K562 (cell line): Measurements from ENCODE around the gene MMP17. TPM values are rescaled to one million over a fixed set of nuclear protein-coding genes. Genes with fewer than 3 reads are reported as not detected.
A peak's percentile ranks its signal among the peaks of the same experiment; 100 is the strongest.

Experiments used
- ATAC-seq: fragments of 200-7000 bp; cut with Tn5 transposase; 3 replicates; pipeline ENCODE4 v1.9.1; 2020; ENCODE audit warnings: moderate library complexity
- BruUV-seq: library from RNA; stranded (reverse); fragments of 400-500 nt; replicated peaks from 2 replicates; lab custom pipeline; 2021; lab: Mats Ljungman, UMichigan
- CTCF ChIA-PET: fragments of 300-600 bp; formaldehyde crosslinking; extraction: SDS; loops from one replicate; lab custom pipeline; 2021; ENCODE audit warnings: low intra/inter-chr PET ratio; lab: Yijun Ruan, JAX
- POLR2A ChIA-PET: fragments of 300-600, 350-650 bp; sonication (Branson Sonifier 250); formaldehyde crosslinking; extraction: SDS; loops from one replicate; lab custom pipeline; 2021; ENCODE audit warnings: antibody characterized with exemption, inconsistent platforms; lab: Yijun Ruan, JAX
- DNase-seq, 4 experiments: peaks; one replicate each; pipeline versions ENCODE4 v3.0.0 to v3.0.0-alpha.2; 2011 to 2018; ENCODE audit warnings: low spot score in 3 of 4, mixed read lengths in 3 of 4; ENCODE audit errors: extremely low read depth in 1 of 4
- FAIRE-seq: peaks from 2 replicates; lab custom pipeline; 2011; peaks lifted over from hg19 to GRCh38; lab: Jason Lieb, UNC
- H2AFZ ChIP-seq: 2 replicates; pipeline ENCODE4 v1.6.0; 2011; ENCODE audit warnings: low read depth, low read length, control low read depth, inconsistent platforms
- H3K27ac ChIP-seq: fragments of 200-600 bp; 3 replicates; pipeline ENCODE4 v1.8.0; 2011; ENCODE audit warnings: low read depth, mild to moderate bottlenecking, control low read depth, inconsistent platforms, low read length, moderate library complexity, mixed read lengths; ENCODE audit errors: extremely low read depth
- H3K27me3 ChIP-seq, 2 experiments: fragments of 300-600 bp in 1 of 2; 2 replicates in 1 of 2; 3 replicates in 1 of 2; pipeline versions ENCODE4 v1.6.0 to v1.8.0; 2011; ENCODE audit warnings: inconsistent platforms in 2 of 2, low read length in 2 of 2, mild to moderate bottlenecking in 1 of 2, mixed read lengths in 1 of 2, moderate library complexity in 1 of 2; ENCODE audit not compliant: control insufficient read depth in 2 of 2, insufficient read depth in 2 of 2
- H3K36me3 ChIP-seq: fragments of 300-600 bp; 3 replicates; pipeline ENCODE4 v1.8.0; 2011; ENCODE audit warnings: mild to moderate bottlenecking, low read length, inconsistent platforms; ENCODE audit not compliant: control insufficient read depth, insufficient read depth
- H3K4me1 ChIP-seq, 2 experiments: fragments of 200-600 bp in 1 of 2; replicated peaks in 1 of 2; 2 replicates in 1 of 2; 3 replicates in 1 of 2; pipeline versions ENCODE4 v1.5.1 to v1.8.0; 2011; ENCODE audit warnings: inconsistent platforms in 2 of 2, low read length in 2 of 2, mild to moderate bottlenecking in 1 of 2, mixed read lengths in 1 of 2, moderate library complexity in 1 of 2; ENCODE audit not compliant: control insufficient read depth in 2 of 2, insufficient read depth in 2 of 2
- H3K4me2 ChIP-seq: 2 replicates; pipeline ENCODE4 v1.6.1; 2011; ENCODE audit warnings: low read length, control low read depth, inconsistent platforms, mixed read lengths; ENCODE audit not compliant: insufficient read depth
- H3K4me3 ChIP-seq: fragments of 200-600 bp; sonication (generic), shearing (Covaris generic); 2 replicates; pipeline ENCODE4 v1.5.1; 2016; ENCODE audit warnings: control low read depth, inconsistent platforms
- H3K79me2 ChIP-seq: fragments of 200-600 bp; 3 replicates; pipeline ENCODE4 v1.8.0; 2011; ENCODE audit warnings: low read length, inconsistent platforms; ENCODE audit not compliant: control insufficient read depth, insufficient read depth
- H3K9ac ChIP-seq, 2 experiments: 2 replicates each; pipeline versions ENCODE4 v1.6.0 to v1.6.1; 2011; ENCODE audit warnings: low read depth in 2 of 2, low read length in 2 of 2, control low read depth in 1 of 2, inconsistent platforms in 1 of 2, mild to moderate bottlenecking in 1 of 2, mixed read lengths in 1 of 2; ENCODE audit not compliant: insufficient read depth in 1 of 2
- H3K9me1 ChIP-seq: one replicate; pipeline ENCODE4 v1.6.0; 2011; ENCODE audit warnings: inconsistent platforms, mild to moderate bottlenecking, low read length, moderate library complexity; ENCODE audit not compliant: control insufficient read depth, insufficient read depth
- H3K9me3 ChIP-seq: replicated peaks from 2 replicates; pipeline ENCODE4 v1.5.1; 2011; ENCODE audit warnings: low read depth, low read length, inconsistent platforms; ENCODE audit not compliant: control insufficient read depth, insufficient read depth
- H4K20me1 ChIP-seq: replicated peaks from 2 replicates; pipeline ENCODE4 v1.6.1; 2011; ENCODE audit warnings: low read length, inconsistent platforms, mixed read lengths; ENCODE audit not compliant: control insufficient read depth, insufficient read depth
- CCNT2 ChIP-seq: IDR thresholded peaks from 2 replicates; pipeline ENCODE4 v1.6.1; 2011; ENCODE audit warnings: borderline replicate concordance, low read depth, mild to moderate bottlenecking, moderate library complexity, mixed read lengths, low read length; ENCODE audit not compliant: insufficient read length; ENCODE audit errors: extremely low read depth
- ELF2 ChIP-seq: fragments of 250-450 bp; sonication (Bioruptor Pico); IDR thresholded peaks from 2 replicates; pipeline ENCODE4 v1.5.0; 2021; ENCODE audit warnings: mild to moderate bottlenecking
- KDM5B ChIP-seq: fragments of 200-600 bp; sonication (generic); IDR thresholded peaks from 2 replicates; pipeline ENCODE4 v1.6.1; 2012; ENCODE audit warnings: low read depth, mild to moderate bottlenecking, moderate library complexity, low read length, control low read depth, inconsistent platforms; ENCODE audit not compliant: insufficient replicate concordance
- LCOR ChIP-seq: sonication (generic); formaldehyde crosslinking; IDR thresholded peaks from 2 replicates; pipeline ENCODE4 v1.8.0; 2022; ENCODE audit warnings: mild to moderate bottlenecking, missing genetic modification reagents
- MBD2 ChIP-seq: sonication (generic); IDR thresholded peaks from 2 replicates; pipeline ENCODE4 v1.6.1; 2016; ENCODE audit warnings: low read depth, borderline replicate concordance
- NRF1 ChIP-seq, 2 experiments: fragments of 450-650 bp; IDR thresholded peaks in 1 of 2; conservative IDR thresholded peaks in 1 of 2; 2 replicates each; pipeline ENCODE4 v1.6.1; 2014; ENCODE audit warnings: mild to moderate bottlenecking in 2 of 2
- PML ChIP-seq: IDR thresholded peaks from 2 replicates; pipeline ENCODE4 v1.6.1; 2012; ENCODE audit warnings: low read length, inconsistent platforms
- RBBP5 ChIP-seq: fragments of 200-600 bp; sonication (generic); IDR thresholded peaks from 2 replicates; pipeline ENCODE4 v1.6.1; 2012; ENCODE audit warnings: borderline replicate concordance, mild to moderate bottlenecking, low read length, control low read depth, inconsistent platforms; ENCODE audit not compliant: insufficient read depth, poor library complexity, severe bottlenecking
- RFX7 ChIP-seq: fragments of 250-450 bp; sonication (Bioruptor Pico); IDR thresholded peaks from 2 replicates; pipeline ENCODE4 v1.5.1; 2021; ENCODE audit warnings: mild to moderate bottlenecking
- SIN3B ChIP-seq: fragments of 450-650 bp; IDR thresholded peaks from 2 replicates; pipeline ENCODE4 v1.6.1; 2017; ENCODE audit warnings: low read depth, mild to moderate bottlenecking, moderate library complexity
- TBP ChIP-seq: optimal IDR thresholded peaks from 2 replicates; pipeline ENCODE3; 2011; ENCODE audit warnings: low read depth, low read length, improper control_type of control experiment
- ZBTB7A ChIP-seq: IDR thresholded peaks from 2 replicates; pipeline ENCODE4 v1.6.1; 2011; ENCODE audit warnings: low read depth, mild to moderate bottlenecking, low read length, moderate library complexity, borderline replicate concordance; ENCODE audit not compliant: control insufficient read depth
- ZFX ChIP-seq: sonication (generic); formaldehyde crosslinking; IDR thresholded peaks from 2 replicates; pipeline ENCODE4 v1.8.0; 2022; ENCODE audit warnings: mild to moderate bottlenecking, missing genetic modification reagents, moderate library complexity
- WGBS: fragments of 100-300 bp; shearing (Covaris generic); methylation state at CpG from one replicate; pipeline ENCODE4 v1.1.6; 2016; ENCODE audit warnings: low coverage, mixed read lengths; ENCODE audit not compliant: insufficient coverage; ENCODE audit errors: missing lambda C conversion rate; 5-methylcytosine and 5-hydroxymethylcytosine counted together
- in situ Hi-C: fragments of 300-500 bp; cut with MboI; formaldehyde crosslinking; loops from 4 replicates; pipeline ENCODE4 v1.15.0; 2018; ENCODE audit warnings: inconsistent platforms, mixed read lengths
- intact Hi-C: fragments of 100-400 bp; cut with micrococcal nuclease; formaldehyde crosslinking; loops from 2 replicates; pipeline ENCODE4 v1.14.2; 2022
- polyA plus RNA-seq, 8 experiments: library from polyadenylated mRNA; depleted of rRNA in 4 of 8; stranded (reverse) in 5 of 8; unstranded in 3 of 8; fragments of >200 nt; fragmentation: Nextera tagmentation in 2 of 8; fragmentation: Illumina TruSeq in 1 of 8; extraction: Ambion mirVana in 2 of 8; extraction: Trizol in 1 of 8; gene quantifications; 2 replicates each; pipeline versions ENCODE4 v1.2.1 to v1.2.3, GENCODE V29; 2011 to 2014; ENCODE audit warnings: inconsistent platforms in 1 of 8, missing spikeins in 1 of 8
- total RNA-seq, 7 experiments: library from RNA; depleted of rRNA in 6 of 7; stranded (reverse); fragments of >200 nt in 6 of 7; fragmentation: Illumina TruSeq in 2 of 7; extraction: Trizol in 2 of 7; gene quantifications; 2 replicates each; pipeline versions ENCODE4 v1.2.1 to v1.2.3, GENCODE V29; 2011 to 2021; ENCODE audit warnings: low replicate concordance in 1 of 7
- TF ChIP-seq, protein P1 (sequence below): fragments of 250-450 bp; sonication (Bioruptor Pico); IDR thresholded peaks from 2 replicates; pipeline ENCODE4 v1.8.0; 2022; ENCODE audit warnings: inconsistent platforms, mild to moderate bottlenecking, moderate library complexity, borderline replicate concordance
- TF ChIP-seq, protein P2 (sequence below): fragments of 200-800 bp; sonication (Bioruptor generic); IDR thresholded peaks from 2 replicates; pipeline ENCODE4 v1.6.1; 2017; ENCODE audit warnings: missing genetic modification characterization, missing compliant biosample characterization
- TF ChIP-seq, protein P3 (sequence below), 2 experiments: IDR thresholded peaks; 2 replicates each; pipeline ENCODE4 v1.6.1; 2012; ENCODE audit warnings: improper control_type of control experiment in 2 of 2, low read depth in 2 of 2, low read length in 2 of 2, borderline replicate concordance in 1 of 2

Gene MMP17
- total and polyA plus RNA-seq, 9 of the 15 experiments (the other 6 are each of a cell fraction or from before 2014, with no cell fraction given) = 1.1 to 21.2 (median 17.1) TPM; not detected in 2

DNA sequence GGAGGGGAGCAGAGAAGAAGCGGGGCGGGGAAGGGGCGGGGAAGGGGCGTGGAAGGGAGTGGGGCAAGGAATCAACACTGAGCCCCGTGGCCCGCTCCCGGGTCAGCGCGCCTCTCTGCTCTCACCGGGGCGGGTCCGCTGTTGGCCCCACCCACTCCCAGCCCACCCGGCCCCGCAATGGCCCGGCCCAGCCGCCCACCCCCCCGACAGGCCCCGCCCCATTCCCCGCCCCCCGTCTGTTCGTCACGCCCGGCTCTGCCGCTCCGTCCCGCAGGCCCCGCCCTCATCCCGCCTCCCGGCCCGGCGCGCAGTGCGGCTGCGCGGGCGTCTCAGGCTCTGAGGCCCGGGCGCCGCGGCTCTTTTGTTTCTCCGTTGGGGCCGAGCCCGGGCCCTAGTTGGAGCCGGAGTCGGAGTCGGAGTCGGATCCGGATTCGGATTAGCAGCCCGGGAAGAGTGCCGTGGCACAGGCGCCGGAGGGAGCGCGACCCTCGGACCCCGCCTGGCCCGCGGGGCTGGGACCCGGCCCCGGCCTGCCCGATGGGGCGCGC lies 66.2 kb downstream of the MMP17 start, which contains the start of gene ULK1:
TSS of gene ULK1 (plus strand) at position 310 of the 548 bp plus-strand sequence. CDS start 380 bp downstream, outside the sequence.
- in situ Hi-C loops = no loop called here
- 0% methylated on average over 21 of the region's 64 CpGs for WGBS
- peaks cover 0 to under 1% of the 10 kb centered on the region in 2 experiments; a peak in 2 of 5 replicates for H3K27me3 ChIP-seq
- TF ChIP-seq MBD2 (peak; percentile 45; the same call in 1 of the 2 replicates), ZBTB7A (peak; percentile 32; the same call in 1 of the 2 replicates), ELF2 (CRISPR knock-in tag) (no peak), KDM5B (peak; percentile 84), CCNT2 (peak; percentile 54), TBP (peak; percentile 77), LCOR (no peak), RBBP5 (peak; percentile 32), SIN3B (no peak), PML (peak; percentile 42; the same call in 1 of the 2 replicates), RFX7 (CRISPR knock-in tag) (no peak), ZFX (peak; percentile 78), NRF1 (conservative IDR thresholded peaks at IDR 0.05 in 1 of 2, IDR thresholded peaks at IDR 0.05 in 1 of 2) (peak; percentile 91 to 92)
- TF ChIP-seq, protein P1, sequence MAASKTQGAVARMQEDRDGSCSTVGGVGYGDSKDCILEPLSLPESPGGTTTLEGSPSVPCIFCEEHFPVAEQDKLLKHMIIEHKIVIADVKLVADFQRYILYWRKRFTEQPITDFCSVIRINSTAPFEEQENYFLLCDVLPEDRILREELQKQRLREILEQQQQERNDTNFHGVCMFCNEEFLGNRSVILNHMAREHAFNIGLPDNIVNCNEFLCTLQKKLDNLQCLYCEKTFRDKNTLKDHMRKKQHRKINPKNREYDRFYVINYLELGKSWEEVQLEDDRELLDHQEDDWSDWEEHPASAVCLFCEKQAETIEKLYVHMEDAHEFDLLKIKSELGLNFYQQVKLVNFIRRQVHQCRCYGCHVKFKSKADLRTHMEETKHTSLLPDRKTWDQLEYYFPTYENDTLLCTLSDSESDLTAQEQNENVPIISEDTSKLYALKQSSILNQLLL (CRISPR knock-in tag) = no peak
- TF ChIP-seq, protein P2, sequence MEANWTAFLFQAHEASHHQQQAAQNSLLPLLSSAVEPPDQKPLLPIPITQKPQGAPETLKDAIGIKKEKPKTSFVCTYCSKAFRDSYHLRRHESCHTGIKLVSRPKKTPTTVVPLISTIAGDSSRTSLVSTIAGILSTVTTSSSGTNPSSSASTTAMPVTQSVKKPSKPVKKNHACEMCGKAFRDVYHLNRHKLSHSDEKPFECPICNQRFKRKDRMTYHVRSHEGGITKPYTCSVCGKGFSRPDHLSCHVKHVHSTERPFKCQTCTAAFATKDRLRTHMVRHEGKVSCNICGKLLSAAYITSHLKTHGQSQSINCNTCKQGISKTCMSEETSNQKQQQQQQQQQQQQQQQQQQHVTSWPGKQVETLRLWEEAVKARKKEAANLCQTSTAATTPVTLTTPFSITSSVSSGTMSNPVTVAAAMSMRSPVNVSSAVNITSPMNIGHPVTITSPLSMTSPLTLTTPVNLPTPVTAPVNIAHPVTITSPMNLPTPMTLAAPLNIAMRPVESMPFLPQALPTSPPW = peak; percentile 89
- TF ChIP-seq, protein P3, sequence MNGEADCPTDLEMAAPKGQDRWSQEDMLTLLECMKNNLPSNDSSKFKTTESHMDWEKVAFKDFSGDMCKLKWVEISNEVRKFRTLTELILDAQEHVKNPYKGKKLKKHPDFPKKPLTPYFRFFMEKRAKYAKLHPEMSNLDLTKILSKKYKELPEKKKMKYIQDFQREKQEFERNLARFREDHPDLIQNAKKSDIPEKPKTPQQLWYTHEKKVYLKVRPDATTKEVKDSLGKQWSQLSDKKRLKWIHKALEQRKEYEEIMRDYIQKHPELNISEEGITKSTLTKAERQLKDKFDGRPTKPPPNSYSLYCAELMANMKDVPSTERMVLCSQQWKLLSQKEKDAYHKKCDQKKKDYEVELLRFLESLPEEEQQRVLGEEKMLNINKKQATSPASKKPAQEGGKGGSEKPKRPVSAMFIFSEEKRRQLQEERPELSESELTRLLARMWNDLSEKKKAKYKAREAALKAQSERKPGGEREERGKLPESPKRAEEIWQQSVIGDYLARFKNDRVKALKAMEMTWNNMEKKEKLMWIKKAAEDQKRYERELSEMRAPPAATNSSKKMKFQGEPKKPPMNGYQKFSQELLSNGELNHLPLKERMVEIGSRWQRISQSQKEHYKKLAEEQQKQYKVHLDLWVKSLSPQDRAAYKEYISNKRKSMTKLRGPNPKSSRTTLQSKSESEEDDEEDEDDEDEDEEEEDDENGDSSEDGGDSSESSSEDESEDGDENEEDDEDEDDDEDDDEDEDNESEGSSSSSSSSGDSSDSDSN (IDR thresholded peaks at IDR 0.05; ENCODE audit: borderline replicate concordance in 1 of 2, low read depth in 2 of 2, low read length in 2 of 2) = peak; percentile 61 to 79; a peak in 1 of 4 replicates

More for the DNA sequence above, 66.2 kb downstream of the MMP17 start, which contains the start of gene ULK1:
- no peaks in the 10 kb centered on the region; the same call in 1 of the 2 replicates for H4K20me1 ChIP-seq
- H3K9me1 ChIP-seq = no peaks in the 10 kb centered on the region
- peaks cover 8% of the 10 kb centered on the region; the same call in 1 of the 3 replicates for H3K36me3 ChIP-seq
- H3K4me2 ChIP-seq = peak within 1 kb of the TSS; percentile 75
- ATAC-seq (peak; percentile 75), FAIRE-seq (no peak), DNase-seq (peak; percentile 92 to 100 (median 99))
- peak within 1 kb of the TSS; percentile 53 for H3K4me3 ChIP-seq
- POLR2A ChIA-PET = no interaction called here
- H3K79me2 ChIP-seq = peaks cover 16% of the 10 kb centered on the region
- H3K9ac ChIP-seq = peak within 1 kb of the TSS; percentile 78 to 95; a peak in 3 of 4 replicates
- BruUV-seq = no TSS peak
- peak within 1 kb of the TSS; percentile 76 for H2AFZ ChIP-seq
- CTCF ChIA-PET = no interaction called here
- intact Hi-C loops = loop anchor here (2.0 kb wide), 1 partner anchor 34 kb away; no protein-coding TSS in a partner anchor
- no peaks in the 10 kb centered on the region for H3K9me3 ChIP-seq
- peaks cover 4 to 34% of the 10 kb centered on the region in 2 experiments; a peak in 4 of 5 replicates for H3K4me1 ChIP-seq
- H3K27ac ChIP-seq = peak within 1 kb of the TSS; percentile 86
